Measurements from ENCODE around the gene PTPA.

PTPA gene

GRCh38 chr9:129093602-129094386 lies 17.4 kb upstream of the PTPA start:
- TF ChIP-seq POLR2AphosphoS5 (IDR thresholded peaks at IDR 0.05; ENCODE audit: low read depth, low read length) (no peak), FOXP2 (optimal IDR thresholded peaks at IDR 0.05; ENCODE audit: borderline replicate concordance, extremely low read depth, extremely low read length, insufficient read depth) (no peak), REST (IDR thresholded peaks at IDR 0.05; ENCODE audit: insufficient read depth in 1 of 2, low read depth in 2 of 2, low read length in 2 of 2) (no peak), SIN3A (IDR thresholded peaks at IDR 0.05; ENCODE audit: borderline replicate concordance, insufficient read depth, low read length) (no peak), TAF1 (IDR thresholded peaks at IDR 0.05; ENCODE audit: borderline replicate concordance, insufficient read depth, low read length) (no peak)

GRCh38 chr9:129094387-129095169 lies 16.6 kb upstream of the PTPA start:
- no peak for TF ChIP-seq SIN3A (IDR thresholded peaks at IDR 0.05; ENCODE audit: borderline replicate concordance, insufficient read depth, low read length)
- no peak for TF ChIP-seq POLR2AphosphoS5 (IDR thresholded peaks at IDR 0.05; ENCODE audit: low read depth, low read length)
- TF ChIP-seq REST (IDR thresholded peaks at IDR 0.05; ENCODE audit: insufficient read depth in 1 of 2, low read depth in 2 of 2, low read length in 2 of 2) = no peak
- TF ChIP-seq TAF1 (IDR thresholded peaks at IDR 0.05; ENCODE audit: borderline replicate concordance, insufficient read depth, low read length) = no peak
- TF ChIP-seq FOXP2 (optimal IDR thresholded peaks at IDR 0.05; ENCODE audit: borderline replicate concordance, extremely low read depth, extremely low read length, insufficient read depth) = no peak

GRCh38 chr9:129095170-129095667 lies 16.0 kb upstream of the PTPA start:
- TF ChIP-seq TAF1 (IDR thresholded peaks at IDR 0.05; ENCODE audit: borderline replicate concordance, insufficient read depth, low read length) (no peak), REST (IDR thresholded peaks at IDR 0.05; ENCODE audit: insufficient read depth in 1 of 2, low read depth in 2 of 2, low read length in 2 of 2) (no peak), SIN3A (IDR thresholded peaks at IDR 0.05; ENCODE audit: borderline replicate concordance, insufficient read depth, low read length) (no peak), FOXP2 (optimal IDR thresholded peaks at IDR 0.05; ENCODE audit: borderline replicate concordance, extremely low read depth, extremely low read length, insufficient read depth) (no peak), POLR2AphosphoS5 (IDR thresholded peaks at IDR 0.05; ENCODE audit: low read depth, low read length) (no peak)

- TF ChIP-seq SIN3A (IDR thresholded peaks at IDR 0.05; ENCODE audit: borderline replicate concordance, insufficient read depth, low read length) (no peak), REST (IDR thresholded peaks at IDR 0.05; ENCODE audit: insufficient read depth in 1 of 2, low read depth in 2 of 2, low read length in 2 of 2) (no peak), POLR2AphosphoS5 (IDR thresholded peaks at IDR 0.05; ENCODE audit: low read depth, low read length) (no peak), FOXP2 (optimal IDR thresholded peaks at IDR 0.05; ENCODE audit: borderline replicate concordance, extremely low read depth, extremely low read length, insufficient read depth) (no peak), TAF1 (IDR thresholded peaks at IDR 0.05; ENCODE audit: borderline replicate concordance, insufficient read depth, low read length) (no peak)
Measured at GRCh38 chr9:129095908-129096307, 15.3 kb upstream of the PTPA start.
